ENCODE measurements around the gene CAPN10. TPM values are rescaled to one million over a fixed set of nuclear protein-coding genes. Genes with fewer than 3 reads are reported as not detected.

Gene CAPN10
- total RNA-seq, 1 donor from 2014 or later, result 47.8 TPM

DNA sequence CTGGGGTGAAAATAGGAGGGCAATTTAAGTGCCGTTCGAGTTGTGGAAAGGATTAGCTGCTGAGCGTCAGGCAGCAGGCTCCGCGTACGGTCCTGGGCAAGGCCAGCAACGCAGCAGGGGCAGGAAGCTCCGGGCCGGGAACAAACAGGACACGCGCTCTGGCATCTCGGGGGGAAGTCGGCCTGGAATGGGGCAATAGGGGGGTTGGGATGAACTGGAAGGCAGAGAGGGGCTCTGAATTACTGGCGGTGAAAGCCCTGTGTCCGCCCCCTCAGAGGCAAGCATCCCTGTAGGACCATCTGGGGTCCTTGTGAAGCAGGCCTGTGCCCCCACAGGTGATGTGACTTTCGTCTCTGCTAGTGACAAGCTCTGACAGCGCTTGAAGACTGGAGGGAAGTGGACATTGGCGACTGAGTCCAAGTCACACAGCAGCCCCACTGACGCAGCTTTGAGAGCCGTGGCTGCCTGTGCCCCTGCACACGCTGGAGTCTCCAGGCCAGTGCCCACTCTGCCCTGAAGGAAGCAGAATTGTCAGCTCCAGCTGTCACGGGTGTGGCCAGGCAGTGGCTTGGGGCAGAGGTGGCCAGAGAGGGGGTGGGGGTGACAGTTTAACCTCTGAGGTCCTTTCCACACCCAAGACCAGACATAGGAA lies 61.1 kb downstream of the CAPN10 start:
- DNase-seq (ENCODE audit: low spot score), result no peak
- TF ChIP-seq, protein P1, sequence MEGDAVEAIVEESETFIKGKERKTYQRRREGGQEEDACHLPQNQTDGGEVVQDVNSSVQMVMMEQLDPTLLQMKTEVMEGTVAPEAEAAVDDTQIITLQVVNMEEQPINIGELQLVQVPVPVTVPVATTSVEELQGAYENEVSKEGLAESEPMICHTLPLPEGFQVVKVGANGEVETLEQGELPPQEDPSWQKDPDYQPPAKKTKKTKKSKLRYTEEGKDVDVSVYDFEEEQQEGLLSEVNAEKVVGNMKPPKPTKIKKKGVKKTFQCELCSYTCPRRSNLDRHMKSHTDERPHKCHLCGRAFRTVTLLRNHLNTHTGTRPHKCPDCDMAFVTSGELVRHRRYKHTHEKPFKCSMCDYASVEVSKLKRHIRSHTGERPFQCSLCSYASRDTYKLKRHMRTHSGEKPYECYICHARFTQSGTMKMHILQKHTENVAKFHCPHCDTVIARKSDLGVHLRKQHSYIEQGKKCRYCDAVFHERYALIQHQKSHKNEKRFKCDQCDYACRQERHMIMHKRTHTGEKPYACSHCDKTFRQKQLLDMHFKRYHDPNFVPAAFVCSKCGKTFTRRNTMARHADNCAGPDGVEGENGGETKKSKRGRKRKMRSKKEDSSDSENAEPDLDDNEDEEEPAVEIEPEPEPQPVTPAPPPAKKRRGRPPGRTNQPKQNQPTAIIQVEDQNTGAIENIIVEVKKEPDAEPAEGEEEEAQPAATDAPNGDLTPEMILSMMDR (IDR thresholded peaks at IDR 0.05; ENCODE audit: unreplicated experiment), result no peak
- Mint-ChIP-seq H3K4me3 (ENCODE audit: unreplicated experiment) (no peak overlapping the region), H3K27me3 (ENCODE audit: unreplicated experiment) (peaks cover 10% of the 10 kb centered on the region), H3K4me1 (ENCODE audit: unreplicated experiment) (peaks cover 9% of the 10 kb centered on the region), H3K36me3 (ENCODE audit: low read depth, unreplicated experiment) (no peaks in the 10 kb centered on the region), H3K9me3 (ENCODE audit: unreplicated experiment) (peaks cover 4% of the 10 kb centered on the region), H3K27ac (ENCODE audit: unreplicated experiment) (no peak overlapping the region)

DNA sequence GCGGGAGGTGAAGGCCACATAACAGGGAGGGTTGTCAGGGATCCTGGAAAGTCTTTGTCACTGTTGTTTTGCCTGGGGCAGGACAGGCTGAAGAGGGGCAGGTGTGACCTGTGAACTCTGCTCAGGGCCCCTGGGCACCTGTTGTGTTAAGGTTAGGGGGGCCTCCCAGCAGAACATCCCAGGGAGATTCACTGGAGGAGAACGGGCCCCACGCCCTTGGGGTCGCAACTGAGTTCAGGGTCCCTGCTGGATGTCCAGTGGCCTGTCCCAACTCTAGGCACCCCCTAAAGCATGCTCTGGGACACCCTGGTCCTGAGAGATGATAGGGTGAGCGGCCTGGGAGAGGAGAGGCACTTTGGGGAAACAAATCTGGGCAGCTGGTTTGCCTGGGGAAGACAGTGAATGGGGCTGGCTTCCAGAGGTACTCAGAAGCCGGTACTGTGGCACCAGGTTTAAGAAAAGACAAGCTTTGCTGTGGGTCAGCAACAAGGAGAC lies 61.7 kb downstream of the CAPN10 start:
- peaks cover 9% of the 10 kb centered on the region for H3K4me1 Mint-ChIP-seq (ENCODE audit: unreplicated experiment)
- peaks cover 4% of the 10 kb centered on the region for H3K9me3 Mint-ChIP-seq (ENCODE audit: unreplicated experiment)
- peaks cover 10% of the 10 kb centered on the region for H3K27me3 Mint-ChIP-seq (ENCODE audit: unreplicated experiment)
- no peak overlapping the region for H3K27ac Mint-ChIP-seq (ENCODE audit: unreplicated experiment)
- TF ChIP-seq, protein P1 (IDR thresholded peaks at IDR 0.05; ENCODE audit: unreplicated experiment), result no peak
- no peaks in the 10 kb centered on the region for H3K36me3 Mint-ChIP-seq (ENCODE audit: low read depth, unreplicated experiment)
- no peak overlapping the region for H3K4me3 Mint-ChIP-seq (ENCODE audit: unreplicated experiment)
- DNase-seq (ENCODE audit: low spot score), result no peak

Other genes with a start within 250 kb of the CAPN10 start
- 4.5 TPM for gene GPC1, start 151.1 kb upstream of the CAPN10 start, total RNA-seq (ENCODE audit: unreplicated experiment)
- 5.6 TPM for gene ANKMY1, start 28.7 kb upstream of the CAPN10 start, total RNA-seq (ENCODE audit: unreplicated experiment)
- 1.5 TPM for gene DUSP28, start 26.4 kb upstream of the CAPN10 start, total RNA-seq (ENCODE audit: unreplicated experiment)
- 29.2 TPM for gene RNPEPL1, start 18.2 kb upstream of the CAPN10 start, total RNA-seq (ENCODE audit: unreplicated experiment)
- 0.77 TPM for gene GPR35, start 38.7 kb downstream of the CAPN10 start, total RNA-seq (ENCODE audit: unreplicated experiment)
- not detected for gene AQP12B, start 96.2 kb downstream of the CAPN10 start, total RNA-seq (ENCODE audit: unreplicated experiment)
- gene AQP12A, start 105.1 kb downstream of the CAPN10 start, total RNA-seq (ENCODE audit: unreplicated experiment), result not detected
- gene KIF1A, start 233.5 kb downstream of the CAPN10 start, total RNA-seq (ENCODE audit: unreplicated experiment), result 52.2 TPM